GM21723 (cell line): ENCODE measurements around the gene CRYBG3.

ENCODE experiments used
- ATAC-seq: cut with Tn5 transposase; IDR thresholded peaks from one replicate; pipeline ENCODE4 v1.9.1; 2021; ENCODE audit warnings: mild to moderate bottlenecking, moderate library complexity; ENCODE audit not compliant: unreplicated experiment

Gene CRYBG3

DNA sequence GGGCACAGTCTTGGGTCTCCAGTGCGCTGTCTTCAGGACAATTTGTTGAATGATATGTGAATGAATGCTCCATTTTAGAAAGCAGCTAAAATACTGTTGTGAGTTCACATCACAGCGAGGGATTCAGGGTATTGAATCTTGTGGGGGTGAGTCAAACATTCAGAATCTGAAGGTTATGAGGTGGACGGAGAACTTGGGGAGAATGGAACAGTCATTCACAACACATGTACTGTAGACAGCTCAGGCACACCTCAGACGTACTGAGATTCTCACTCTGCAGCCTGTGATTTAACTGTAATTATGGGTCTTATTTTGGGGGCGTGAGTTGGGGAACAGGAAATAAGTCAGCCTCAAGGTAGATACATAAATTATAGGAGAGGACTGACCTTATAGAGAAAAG, 13.9 kb downstream of the CRYBG3 start:
- no peak for ATAC-seq

DNA sequence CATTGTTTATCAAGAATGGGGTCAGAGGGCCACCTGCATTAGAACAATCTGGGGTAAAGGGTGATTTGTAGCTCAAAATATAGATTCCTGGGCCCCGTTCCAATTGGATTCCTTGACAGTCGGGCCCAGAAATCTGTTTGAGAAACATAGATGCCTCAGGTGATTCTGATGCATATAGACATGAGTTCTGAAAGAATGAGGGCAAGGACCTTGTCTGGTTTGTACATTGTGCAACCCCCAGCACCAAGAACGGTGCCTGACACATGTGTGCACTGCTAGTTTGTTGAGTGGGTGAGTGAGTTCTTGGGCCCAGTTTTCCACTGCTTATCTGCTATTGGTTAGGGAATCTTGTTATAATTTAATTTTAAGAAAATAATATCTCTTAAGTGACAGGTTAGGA, 16.6 kb downstream of the CRYBG3 start:
- no peak for ATAC-seq

DNA sequence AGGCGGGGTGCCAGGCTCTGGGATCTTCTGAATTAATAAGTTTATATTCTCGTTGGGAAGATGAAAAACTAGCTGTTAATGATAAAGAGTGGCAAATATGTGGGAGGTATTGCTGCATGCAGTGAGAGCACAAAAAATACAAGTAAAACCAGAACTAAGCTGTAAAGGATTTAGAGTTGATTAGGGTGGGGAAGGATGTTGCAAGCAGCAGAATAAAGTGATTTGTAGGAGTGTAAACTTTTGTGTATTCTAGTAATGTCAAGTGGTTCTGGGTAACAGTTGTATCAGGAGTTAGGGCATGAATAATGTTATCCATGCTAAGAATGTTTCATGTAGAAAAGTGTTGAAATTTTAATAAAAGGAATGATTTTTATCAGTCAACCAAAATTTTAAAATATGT, 18.1 kb downstream of the CRYBG3 start:
- ATAC-seq: no peak

DNA sequence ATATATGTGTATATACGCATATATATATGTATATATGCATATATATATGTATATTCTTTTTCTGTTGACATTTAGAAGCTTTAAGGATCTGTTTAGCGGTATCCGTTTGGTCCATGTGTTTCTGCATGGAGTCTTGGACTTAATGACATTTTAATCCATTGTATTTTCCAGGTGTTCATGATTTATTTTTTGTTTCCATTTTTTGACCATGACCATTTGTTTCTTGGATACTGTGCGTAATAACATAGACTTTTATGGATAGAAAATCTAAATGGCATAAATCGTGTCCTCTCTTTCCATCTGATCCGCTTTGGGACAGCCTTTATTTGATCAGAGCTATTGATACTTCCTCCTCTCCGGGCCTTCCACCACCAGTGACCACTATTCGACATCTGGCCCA, 19.5 kb downstream of the CRYBG3 start:
- no peak for ATAC-seq

DNA sequence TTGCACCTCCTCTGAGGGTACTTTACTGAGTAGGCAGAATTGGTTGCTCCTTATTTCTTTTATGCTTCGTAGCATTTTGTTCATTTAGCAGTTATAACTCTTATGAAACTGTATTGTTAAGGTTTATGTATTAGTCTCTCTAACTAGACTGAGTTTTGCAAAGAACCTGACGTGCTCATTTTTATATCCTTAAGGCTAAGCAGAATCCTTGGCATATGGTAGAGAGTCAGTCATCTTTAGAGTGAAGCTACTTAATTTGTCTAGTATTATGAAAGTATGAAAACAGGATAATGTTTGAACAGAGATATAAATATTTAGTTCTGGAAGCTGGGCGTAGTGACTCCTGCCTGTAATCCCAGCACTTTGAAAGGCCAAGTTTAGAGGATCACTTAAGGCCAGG, 20.1 kb downstream of the CRYBG3 start:
- ATAC-seq: no peak

DNA sequence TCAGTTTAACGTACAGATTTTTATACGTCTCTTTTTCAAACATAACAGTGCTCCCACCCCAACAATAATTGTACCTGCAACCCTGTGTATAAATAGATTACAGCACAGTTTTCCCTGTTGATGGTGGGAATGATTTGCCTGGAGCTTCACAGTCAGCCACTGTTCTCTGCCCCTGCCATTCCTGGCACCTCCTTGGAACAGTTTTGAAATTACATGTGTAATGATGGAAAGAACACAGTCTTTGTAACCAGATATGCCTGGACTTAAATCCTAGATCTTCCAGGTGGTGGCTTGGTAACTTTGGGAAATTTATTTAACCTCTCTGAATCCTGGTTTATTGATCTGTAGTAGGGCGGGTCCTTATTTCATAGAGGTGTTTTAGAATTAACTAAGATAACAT, 27.0 kb downstream of the CRYBG3 start:
- ATAC-seq: no peak

DNA sequence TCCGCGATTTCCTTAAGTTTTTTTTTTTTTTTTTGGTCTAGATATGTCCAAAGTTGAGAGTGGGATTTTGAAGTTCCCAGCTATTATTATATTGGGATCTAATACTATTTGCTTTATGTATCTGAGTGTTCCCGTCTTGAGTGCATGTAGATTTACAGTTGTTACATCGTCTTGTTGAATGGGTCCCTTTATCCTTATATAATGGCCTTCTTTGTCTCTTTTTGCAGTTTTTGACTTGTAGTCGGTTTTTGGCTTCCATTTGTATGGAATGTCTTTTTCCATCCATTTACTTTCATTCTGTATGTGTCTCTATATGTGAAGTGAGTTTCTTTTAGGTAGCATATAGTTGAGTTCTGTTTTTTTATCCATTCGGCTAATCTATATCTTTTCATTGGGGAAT, 35.6 kb downstream of the CRYBG3 start:
- ATAC-seq: no peak

DNA sequence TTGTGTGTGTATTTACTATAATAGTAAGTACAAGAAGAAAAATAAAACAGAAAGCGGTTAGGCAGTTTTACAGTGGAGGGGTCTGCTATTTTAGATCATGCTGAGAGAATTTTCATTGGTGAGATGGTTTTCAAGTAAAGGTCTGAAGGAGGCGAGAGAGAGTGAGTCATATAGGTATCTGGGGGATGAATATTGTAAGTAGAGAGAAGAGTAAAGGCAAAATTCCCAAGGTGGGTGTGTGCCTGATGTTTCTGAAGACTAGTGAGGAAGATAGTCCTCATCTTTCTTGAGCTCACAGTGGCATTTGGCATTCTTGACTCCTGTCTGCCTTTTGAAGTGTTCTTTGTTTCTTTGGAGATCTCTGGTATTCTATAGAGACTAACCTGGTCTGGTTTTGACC, 38.6 kb downstream of the CRYBG3 start:
- ATAC-seq: no peak

DNA sequence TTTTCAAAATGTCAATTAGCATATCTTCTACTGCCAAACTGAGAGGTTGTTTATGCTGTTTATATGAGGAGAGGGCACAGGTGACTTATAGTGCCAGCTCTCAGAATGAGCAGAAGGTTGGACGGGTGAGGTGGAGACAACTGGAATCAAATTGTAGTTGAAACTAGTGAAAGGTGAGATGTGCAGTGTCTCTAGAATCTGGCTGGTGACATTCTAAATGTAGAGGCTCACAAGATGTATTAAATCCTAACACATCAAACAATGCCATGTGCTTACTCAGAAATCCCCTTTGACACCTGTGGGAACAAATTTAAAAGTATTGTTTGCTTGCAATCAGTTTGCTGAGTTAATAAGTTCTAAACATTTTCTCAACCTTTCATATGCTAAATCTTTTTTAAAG, 40.8 kb downstream of the CRYBG3 start:
- no peak for ATAC-seq

DNA sequence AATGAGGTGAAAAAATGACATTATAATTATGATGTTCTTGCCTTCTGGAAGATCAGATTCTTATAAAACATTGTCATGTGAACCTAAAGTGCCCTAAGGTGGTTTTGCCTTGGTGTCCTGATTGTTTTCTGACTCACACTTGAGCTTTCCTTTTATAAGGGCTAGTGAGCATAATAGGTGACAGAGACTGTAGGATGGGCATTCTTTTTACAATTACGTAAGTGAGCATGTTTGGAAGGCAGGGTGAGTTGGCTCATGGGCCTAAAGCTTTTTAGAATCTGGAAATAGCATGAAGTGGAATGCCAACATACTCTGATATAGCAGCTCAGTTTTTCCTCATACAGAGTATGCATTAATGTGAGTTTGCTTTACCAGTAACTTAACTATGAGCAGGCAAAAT, 41.2 kb downstream of the CRYBG3 start:
- no peak for ATAC-seq

DNA sequence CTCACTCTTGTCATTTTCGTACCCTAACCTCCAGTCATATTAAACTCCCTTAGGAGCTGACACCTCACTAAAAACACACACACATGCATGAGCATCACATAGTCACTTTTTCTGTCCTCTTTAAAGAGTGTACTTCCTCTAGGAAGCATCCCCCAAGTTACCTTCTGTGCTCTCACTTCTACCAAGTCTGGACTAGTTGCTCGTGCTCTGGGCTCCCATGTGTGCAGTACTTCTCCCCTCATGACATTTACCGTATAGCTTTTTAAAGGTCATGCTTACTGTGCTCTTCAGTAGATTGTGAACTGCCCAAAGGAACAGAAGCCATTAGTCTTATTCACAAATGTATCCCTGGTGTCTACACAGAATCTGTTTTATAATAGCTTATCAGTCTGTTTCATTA, 42.0 kb downstream of the CRYBG3 start:
- no peak for ATAC-seq

DNA sequence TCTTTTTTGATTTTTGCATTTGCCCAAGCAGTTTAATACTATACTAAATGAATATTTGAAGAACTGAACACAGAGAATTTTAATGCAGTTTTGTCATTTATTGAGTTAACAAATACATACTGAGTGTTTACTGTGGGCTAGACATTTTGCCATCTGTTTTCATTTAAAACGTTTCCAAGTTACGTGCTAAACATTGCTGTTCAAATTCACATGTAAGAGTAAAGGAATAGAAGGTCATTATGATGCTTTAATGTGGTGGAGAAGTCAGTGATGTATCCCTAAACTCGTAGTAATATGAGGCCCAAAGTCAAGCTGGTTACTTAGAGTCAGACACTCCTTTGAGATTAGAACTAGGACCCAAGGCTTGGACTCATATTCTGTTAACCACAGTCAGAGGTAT, 49.4 kb downstream of the CRYBG3 start:
- ATAC-seq: no peak

DNA sequence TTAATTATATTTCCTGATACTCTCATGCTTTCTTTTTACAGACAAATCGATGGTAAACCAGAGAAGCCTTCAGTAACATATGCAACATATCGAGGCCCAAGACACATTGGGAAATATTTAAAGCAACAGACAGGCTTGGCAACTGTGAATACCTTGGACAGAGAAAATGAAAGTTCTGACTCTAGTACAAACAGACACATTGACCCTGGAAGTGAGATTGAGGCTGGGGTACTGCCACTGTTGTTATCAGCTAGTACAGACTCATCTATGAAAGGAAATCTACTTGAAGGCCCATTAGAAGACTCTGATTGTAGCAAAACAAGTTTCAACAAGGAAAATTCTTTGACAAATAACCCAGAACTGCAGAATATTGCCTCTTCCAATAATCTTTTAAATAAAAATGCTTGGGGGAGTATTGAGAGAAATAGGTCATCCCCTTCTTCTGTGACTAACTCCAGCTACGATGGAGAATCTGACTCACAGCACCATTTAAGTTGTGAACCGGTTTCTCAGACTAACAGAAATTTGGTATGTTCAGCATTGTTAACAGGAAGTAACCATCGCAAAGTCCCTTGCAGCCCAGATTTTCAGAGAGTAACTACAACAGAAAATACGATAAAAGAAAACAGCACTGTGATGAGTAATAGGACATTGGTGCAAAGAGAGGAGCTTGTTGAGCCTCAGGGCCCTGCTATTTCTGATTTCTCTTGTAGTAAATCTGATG, 50.2 kb downstream of the CRYBG3 start:
- no peak for ATAC-seq

DNA sequence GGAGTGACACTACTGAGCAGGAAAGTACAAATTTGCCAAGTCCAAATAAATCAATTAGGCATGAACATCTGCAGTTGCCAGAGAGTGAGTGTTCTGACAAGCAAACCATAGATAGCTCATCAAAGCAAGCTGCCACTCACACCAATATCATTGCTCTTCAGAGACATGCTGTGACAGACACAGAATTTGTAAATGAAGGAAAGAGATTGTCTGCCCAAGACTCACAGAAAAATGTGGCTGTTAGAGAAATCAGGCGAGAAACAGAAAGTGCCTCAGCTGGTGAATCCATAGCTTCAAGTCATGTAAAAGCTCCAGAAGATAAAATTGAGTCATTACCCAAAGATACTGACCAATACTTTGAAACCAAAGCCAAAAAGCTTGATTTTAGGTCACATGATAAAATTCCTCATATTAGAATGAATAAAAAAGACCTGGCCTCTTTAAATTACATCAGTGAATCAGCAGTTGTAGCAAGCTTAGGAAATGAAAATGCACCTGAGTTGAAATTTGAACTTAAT, 50.8 kb downstream of the CRYBG3 start:
- ATAC-seq: no peak

DNA sequence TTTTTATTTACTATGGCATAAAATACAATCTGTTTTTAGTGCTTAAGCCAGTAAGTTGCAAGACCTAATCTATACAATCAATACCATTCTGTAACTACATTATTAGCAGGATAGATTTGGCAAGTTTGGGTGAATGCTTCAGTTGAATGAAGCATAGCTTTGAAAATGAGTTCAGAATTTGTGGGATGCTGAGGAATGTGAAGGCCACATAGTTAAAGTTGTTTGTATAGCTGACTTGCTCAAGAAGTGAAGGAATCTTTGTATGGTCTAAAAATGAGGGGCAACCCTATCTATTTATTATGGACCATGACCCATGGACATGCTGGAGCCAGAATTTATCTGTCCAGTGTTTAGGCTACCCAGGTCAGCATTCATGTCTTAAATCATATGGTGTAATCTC, 58.5 kb downstream of the CRYBG3 start:
- no peak for ATAC-seq

DNA sequence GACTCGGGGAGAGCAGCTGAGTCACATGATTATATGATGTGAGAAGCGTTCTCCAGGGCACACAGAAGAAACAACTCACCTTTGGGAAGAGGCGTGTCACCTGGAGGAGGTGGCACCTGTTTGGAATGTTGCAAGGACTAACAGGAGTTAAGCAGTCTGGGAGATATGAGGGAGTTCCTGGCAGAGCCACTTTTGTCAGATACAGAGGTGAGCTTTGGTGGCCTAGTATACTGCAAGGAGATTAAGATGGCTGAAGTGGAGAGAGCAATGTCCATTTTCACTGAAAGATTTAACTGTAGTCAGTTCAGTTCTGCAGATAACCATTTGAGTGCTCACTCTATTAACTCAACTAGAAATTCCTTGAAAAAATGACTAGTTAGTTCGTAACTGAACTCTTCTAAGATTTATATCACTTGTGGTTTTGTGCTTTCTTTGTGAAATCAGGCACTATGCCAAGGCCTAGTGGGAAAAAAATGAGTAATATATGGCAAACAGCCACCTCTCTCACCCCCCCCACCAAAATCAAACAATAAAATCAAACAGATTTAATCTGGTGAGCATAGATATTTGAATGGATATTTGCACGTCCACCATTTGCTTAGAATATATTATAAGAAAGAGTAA, 61.3 kb downstream of the CRYBG3 start:
- ATAC-seq: no peak

DNA sequence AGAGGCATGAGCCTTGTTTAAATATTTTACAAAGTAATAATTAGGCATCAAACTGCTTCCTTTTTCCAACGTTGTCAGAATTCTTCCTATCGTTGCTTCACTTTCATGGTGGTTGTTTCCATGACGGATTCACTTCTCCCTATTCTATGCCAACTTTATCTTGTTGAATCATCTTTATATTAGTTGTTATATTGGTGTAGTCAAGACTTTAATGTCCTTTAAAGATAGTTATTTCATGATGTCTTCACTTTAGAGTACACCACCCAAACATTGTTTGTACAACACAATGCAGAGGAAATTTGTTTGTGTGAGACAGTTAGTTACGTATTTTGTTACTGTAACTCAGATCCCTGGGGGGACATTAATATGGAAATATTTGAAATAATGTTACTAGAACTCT, 61.9 kb downstream of the CRYBG3 start:
- no peak for ATAC-seq

DNA sequence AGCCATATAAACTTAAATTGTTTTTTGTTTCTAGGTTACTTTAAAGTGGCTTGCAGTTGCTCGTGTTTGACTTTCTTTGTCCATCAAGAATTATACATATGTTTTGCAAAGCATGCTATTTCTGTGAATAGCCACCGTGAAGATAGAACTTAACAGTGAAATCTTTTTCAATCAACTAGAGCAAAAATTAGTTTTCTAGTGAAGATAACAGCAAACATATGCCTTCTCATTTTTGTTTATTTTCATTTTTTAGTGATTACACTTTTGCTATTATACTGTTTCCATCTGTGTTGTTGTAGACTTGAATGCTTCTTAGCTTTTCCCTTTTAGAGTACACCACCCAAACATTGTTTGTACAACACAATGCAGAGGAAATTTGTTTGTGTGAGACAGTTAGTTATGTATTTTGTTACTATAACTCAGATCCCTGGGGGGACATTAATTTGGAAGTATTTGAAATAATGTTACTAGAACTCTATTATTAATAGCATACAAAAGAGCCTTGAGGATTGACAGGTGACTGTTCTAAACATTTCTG, 62.8 kb downstream of the CRYBG3 start:
- no peak for ATAC-seq

DNA sequence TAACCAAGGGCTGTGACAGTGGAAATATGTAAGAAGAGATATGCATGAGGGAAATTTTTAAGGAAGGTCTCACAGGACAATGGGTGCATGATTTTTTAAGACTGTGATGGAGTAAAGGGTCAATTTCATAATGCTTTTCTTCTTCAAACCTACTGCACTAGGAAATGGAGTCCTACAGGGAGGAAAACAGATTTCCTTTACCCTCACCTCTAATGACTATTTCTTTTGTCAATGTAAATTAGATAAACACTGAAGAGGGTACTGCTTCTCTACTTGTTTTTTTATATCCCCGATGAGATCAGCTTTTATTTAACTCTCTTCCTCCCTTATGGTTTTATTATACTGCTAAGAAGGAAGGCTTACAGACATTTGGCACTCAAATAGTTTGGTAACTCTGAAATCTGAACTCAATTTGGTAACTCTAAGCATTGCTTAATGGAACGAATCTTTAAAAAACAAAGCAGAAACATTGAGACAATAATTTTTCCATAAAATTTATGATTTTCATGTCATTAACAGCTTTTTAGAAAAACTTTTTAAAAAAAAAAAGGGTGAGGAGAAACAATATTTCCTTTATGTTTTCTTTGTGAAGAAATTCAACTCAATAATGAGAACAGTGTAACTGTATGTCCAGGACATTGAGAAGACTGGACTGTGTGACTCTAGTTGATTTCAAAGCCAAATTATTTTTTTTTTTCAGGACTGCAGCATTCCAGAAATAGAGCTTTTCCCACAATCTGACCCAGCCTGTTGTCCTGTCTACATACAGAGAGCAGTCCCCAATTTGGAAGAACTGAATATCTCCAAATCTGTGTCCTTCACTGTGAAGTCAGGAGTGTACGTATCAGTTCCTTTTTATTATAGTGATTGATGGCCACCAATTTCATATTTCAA, 64.4 kb downstream of the CRYBG3 start:
- no peak for ATAC-seq

DNA sequence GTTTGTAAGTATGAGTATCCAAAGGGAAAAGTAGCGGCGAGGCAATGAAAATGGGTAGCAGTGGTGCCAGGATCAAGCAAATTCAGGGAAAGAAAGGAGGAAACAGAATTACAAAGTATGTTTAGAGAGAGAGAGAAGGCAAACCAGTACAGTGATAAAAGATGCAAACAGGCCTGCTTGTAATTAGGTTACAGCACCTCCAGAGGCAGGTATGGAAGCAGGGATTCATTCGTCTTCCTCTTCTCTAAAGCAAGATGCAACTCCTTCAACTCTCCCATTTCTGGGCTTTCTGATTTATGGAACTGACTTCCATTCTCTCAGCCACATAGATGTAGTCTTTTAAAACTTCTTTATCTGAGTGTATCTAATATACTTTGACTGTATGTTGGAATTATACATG, 68.0 kb downstream of the CRYBG3 start:
- no peak for ATAC-seq

DNA sequence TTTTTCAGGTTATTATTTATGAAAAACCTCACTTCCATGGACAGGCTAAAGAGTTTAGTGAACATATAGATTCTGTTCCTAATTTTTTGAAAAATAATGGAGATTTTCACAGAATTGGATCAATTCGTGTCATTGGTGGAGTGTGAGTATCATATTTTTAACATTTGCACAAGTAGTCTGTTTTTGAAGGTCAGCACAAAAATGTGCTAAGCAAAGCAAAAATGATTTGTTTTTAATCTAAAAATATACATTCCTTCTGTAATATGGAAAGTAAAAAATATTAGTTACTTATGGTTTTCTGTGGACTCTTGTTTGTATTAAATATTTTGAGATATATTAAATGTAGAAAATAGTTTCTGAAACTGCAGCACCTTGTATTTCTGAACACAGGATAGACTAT, 71.0 kb downstream of the CRYBG3 start:
- ATAC-seq: no peak
